GM21529 (cell line): ENCODE data around the gene NCOA6.
"Not testable (repeated sequence)": the region's sequence is repeated elsewhere in the genome, so short reads cannot be mapped to it uniquely, and the experiment has no call there.

Experiments
- ATAC-seq: cut with Tn5 transposase; IDR thresholded peaks from one replicate; pipeline ENCODE4 v1.9.1; 2021; ENCODE audit not compliant: unreplicated experiment

Gene NCOA6

DNA sequence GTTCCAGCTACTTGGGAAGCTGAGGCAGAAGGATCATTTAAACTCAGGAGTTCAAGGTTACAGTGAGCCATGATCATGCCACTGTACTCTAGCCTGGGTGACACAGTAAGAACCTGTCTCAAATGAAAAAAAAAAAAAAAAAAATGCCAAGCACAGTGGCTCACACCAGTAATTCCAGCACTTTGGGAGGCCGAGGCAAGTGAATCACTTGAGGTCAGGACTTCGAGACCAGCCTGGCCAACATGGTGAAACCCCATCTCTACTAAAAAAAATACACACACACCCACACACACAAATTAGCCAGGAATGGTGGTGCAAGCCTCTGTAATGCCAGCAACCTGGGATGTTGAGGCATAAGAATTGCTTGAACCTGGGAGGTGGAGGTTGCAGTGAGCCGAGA lies 102.9 kb downstream of the NCOA6 start:
- ATAC-seq = not testable (repeated sequence)

GRCh38 chr20:34720266-34720665 lies 105.2 kb downstream of the NCOA6 start:
- no peak for ATAC-seq

DNA sequence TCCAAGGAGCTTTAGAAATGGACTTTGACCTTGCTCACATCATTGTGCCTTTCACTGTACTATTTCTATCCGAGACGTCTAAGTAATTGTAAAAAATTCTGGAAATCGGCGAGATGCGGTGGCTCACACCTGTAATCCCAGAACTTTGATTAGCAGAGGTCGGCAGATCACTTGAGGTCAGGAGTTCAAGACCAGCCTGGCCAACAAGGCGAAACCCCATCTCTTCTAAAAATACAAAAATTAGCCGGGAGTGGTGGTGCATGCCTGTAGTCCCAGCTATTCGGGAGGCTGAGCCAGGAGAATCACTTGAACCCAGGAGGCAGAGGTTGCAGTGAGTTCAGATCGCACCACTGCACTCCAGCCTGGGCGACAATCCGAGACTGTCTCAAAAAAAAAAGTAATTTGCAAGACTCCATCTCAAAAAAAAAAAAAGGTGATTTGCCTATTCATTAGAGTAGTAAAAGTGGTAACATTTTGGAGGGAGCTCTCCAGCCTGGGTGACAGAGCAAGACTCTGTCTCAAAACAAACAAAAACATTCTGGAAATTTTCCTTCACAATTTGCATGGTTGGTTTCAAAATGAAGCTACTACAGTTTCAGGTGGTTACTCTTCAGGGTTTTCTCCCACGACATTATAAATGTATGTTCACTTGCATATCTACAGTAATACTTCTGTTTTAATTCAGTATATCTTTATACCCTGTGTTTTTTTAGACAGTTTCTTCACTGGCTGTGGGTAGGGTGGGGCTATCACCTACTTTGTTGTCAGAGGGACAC lies 106.0 kb downstream of the NCOA6 start:
- ATAC-seq = peak; percentile 87

GRCh38 chr20:34717230-34718095 lies 108.0 kb downstream of the NCOA6 start:
- no peak for ATAC-seq

GRCh38 chr20:34716921-34717229 lies 108.6 kb downstream of the NCOA6 start:
- no peak for ATAC-seq

- no peak for ATAC-seq
Measured at GRCh38 chr20:34715384-34715783, 110.1 kb downstream of the NCOA6 start.

- ATAC-seq = not testable (repeated sequence)
Measured at GRCh38 chr20:34713944-34714515, 111.4 kb downstream of the NCOA6 start.

- no peak for ATAC-seq
Measured at GRCh38 chr20:34713194-34713943, 112.1 kb downstream of the NCOA6 start.

DNA sequence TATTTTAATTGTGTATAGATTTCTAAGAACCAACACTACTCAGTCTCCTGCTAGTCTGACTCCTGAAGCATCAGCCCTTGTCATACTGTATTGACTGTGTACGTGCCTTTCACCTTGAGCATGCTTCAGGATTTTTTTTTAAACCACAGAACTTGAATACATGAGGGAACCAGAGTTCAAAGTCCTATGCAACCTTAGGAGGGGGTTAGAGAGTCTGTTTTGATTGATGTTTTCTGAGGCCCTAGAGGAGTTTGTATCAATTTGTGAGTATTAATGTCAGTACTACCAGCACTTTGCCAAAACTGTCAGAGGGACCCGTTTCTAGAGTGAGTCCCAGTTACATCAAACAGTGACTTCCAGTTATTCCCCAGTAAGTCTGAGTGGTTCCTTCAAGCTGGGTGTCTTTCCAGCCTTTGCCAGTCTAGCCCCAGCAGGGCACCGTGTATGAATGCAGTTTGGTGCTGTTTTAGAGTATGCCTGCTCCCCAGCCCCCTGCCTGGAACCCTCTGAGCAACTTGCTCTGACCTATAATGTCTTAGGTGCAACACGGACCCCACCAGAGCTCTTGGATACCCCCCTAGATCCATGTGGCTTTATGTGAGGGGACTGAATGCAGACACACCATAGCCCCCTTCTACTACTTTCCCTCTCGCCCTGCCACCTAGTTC lies 112.8 kb downstream of the NCOA6 start:
- no peak for ATAC-seq

GRCh38 chr20:34711813-34712430 lies 113.5 kb downstream of the NCOA6 start:
- no peak for ATAC-seq

DNA sequence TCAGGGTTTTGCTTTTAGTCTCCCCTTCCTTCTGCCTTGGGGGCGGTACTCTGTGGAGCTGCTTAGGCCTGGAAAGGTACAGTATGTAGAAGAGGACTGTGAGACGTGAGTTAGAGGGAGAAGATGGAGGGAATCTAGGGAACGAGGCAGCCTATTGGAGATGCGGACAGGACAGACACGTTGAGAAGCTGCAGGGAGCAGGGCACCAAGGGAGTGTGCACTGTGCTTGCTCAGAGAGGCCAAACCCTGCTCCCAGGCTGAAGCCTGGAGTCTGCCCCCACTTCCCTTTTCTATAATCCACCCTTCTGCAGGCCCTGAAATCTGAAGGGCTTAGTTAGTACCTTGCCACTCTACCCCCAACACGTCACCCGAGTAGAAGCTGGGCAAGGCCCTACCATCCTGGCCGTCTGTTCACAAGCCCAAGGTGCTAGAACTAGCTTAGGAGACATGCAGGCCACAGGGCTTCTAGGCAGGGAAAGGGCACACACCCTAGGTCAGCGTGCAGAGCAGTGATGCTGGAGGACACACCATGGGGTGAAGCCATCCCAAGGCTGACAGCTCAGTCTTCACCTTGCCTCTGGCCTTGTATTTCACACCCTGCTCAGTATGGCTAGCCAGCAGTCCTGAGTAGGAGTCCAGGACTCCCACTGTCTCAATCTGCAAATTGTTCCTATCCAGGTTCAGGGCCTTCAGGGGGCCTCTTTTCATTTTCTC lies 114.4 kb downstream of the NCOA6 start:
- ATAC-seq = no peak

- no peak for ATAC-seq
Measured at GRCh38 chr20:34710568-34710839, 114.9 kb downstream of the NCOA6 start.

DNA sequence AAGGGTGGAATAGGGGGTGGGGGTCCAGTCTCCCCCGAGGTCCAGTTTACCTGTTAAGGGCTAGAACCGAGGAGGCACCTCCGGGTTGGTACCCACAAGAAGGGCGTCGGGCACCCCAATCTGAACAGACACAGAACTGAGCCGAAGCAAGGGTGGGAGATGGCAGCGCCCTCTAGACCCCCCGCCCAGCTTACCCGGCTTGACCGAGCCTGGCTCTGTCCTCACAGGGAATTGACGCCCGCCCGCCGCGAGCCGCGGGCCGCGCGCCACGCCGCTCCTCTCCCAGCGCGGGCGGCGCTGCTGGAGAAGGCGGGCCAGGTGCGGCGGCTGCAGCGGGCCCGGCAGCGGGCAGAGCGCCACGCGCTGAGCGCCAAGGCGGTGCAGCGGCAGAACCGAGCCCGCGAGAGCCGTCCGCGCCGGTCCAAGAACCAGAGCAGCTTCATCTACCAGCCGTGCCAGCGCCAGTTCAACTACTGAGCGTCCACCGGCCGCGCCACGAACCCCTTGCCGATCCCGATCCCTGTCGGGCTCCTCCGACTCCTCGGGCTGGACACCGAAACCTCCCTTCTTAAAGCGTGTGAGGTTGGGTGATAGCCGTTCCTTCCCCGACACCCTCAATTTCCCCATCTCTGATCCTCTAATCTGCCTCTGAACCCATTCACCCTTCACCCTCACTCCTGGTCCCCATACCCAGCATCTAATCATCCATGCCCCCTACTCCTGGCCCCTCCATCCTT lies 115.5 kb downstream of the NCOA6 start:
- peak; percentile 13 for ATAC-seq

DNA sequence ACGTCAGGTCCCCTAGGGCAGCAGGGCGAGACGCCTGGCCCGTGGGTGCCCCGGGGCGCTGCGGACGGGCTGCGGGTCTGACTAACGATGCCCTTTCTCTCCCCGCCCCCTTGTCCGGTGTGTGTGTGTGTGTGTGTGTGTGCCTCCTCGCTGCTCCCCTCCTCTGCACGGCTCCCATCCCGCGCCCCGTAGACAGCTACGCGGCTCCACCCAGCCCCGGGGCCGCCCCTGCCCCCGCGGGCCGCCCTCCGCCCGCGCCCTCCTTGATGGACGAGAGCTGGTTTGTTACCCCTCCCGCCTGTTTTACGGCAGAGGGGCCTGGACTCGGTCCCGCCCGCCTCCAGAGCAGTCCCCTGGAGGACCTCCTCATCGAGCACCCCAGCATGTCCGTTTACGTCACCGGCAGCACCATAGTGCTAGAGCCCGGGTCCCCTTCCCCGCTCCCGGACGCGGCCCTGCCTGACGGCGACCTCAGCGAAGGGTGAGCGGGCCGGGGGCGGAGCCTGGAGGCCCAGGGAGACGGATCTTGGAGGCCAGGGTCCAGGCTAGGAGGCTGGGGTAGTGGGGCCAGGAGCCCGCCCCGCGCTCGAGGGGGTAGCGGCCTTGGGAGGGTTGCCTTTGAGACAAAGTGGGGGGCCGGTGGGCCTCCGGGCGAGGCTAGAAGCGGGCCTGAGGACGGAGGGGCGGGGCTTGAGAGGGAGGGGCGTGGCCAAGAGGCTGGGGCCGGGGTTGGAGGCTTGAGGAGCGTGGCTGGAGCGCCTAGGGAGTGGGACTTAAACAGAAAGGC lies 116.2 kb downstream of the NCOA6 start:
- peak; percentile 43 for ATAC-seq

DNA sequence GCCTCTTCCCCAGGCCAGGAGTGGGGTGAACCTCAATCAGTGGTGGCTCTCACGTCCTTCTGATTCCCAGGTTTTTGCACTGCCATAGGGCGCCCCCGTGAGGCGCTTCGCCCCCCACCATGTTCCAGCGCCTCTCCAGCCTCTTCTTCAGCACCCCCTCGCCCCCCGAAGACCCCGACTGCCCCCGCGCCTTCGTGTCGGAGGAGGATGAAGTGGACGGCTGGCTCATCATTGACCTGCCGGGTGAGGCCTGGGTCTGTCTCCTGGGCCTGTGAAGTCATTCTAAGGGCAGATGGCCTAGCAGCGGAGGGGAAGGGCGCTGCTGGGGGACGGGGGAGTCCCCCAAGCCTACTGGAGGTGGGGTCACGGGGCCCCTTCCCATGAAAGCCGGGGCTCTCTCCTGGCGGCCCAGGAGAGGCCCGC lies 116.8 kb downstream of the NCOA6 start:
- ATAC-seq = peak; percentile 10

DNA sequence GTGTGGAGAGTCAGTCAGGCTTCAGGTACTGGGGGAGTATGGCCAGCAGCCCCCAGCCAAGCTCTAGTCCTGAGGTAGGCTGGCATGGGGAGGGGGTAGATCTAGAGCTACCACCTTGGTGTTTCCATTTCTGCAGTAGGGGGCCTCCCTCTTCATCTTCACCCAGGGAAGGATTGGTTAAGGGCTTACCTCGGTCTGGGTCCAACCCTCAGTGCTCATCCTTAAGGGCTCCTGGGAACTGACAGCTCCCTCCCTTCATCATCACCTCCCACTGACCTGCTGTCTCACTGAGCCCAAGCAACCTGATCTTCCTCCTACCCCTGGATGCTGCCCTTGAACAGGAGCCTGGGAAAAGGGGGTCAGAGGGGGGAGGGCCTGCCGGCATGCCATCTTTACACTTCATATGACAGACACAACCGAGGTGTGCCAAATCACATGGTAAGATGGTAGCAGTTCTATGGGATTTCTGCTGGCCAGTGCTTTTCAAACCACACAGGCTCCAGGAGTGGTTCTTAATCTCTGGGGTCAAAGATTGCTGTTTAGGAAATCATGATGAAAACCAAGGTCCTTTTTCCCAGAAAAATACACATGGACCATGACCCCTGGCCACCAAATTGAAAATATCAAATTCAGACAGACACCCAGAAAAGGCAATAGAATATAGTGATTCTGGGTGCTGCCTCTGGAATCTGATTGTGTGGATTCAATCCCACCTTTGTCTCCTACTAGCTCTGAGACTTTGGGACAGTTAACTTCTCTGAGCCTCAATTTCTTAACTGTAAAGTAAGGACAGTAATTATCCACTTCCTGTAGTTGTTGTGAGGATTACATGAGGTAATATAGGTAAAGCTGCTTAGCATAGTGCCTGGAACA lies 118.3 kb downstream of the NCOA6 start:
- ATAC-seq = no peak

DNA sequence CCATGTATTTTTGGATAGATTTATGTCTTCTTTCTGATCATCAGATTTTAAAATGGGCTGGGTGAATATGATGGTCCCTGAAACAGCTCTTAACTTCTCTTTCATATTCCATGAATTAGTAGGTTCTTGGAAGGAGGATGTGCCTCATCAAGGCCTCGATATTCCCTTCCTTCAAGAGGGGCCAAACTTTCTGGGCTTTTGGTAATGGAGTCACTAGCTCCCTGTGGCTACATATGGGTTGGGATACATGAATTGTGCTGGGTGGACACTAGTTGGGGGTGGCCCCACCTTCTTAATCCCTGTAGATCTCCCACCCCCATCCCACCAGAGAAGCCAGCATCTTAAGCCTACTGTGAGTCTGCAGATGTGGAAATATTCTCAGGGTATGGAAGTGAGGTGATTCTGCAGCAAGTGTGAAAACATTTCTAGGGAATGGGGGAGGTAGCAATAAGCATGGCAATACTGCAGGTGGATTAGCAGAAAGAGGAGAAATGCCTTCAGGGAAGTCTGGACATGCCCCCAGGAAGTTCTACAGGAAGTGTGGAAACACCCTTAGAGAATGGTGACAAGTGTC lies 119.1 kb downstream of the NCOA6 start:
- no peak for ATAC-seq
